ENCODE measurements around the gene TBCB. TPM values are rescaled to one million over a fixed set of nuclear protein-coding genes. Genes with fewer than 3 reads are reported as not detected.

TBCB gene
- total and polyA plus RNA-seq, 2 donors (not counting 3 experiments of a cell fraction or from before 2014, with no cell fraction given) = 178 to 363 TPM

- ChIA-PET POLR2A (no interaction called here), CTCF (interaction anchor here (1.3 kb wide), 1 partner anchor 25 kb away, joined by 3 read pairs; no protein-coding TSS in a partner anchor)
- no peaks in the 10 kb centered on the region for H4K20me1 ChIP-seq (replicated peaks; ENCODE audit: control insufficient read depth, extremely low read depth, insufficient read depth, low read length)
- no peaks in the 10 kb centered on the region for H3K9me1 ChIP-seq (replicated peaks; ENCODE audit: control insufficient read depth, extremely low read depth, insufficient read depth, low read length)
- FAIRE-seq (no peak), DNase-seq (ENCODE audit: low read depth, low spot score) (no peak)
- dilution Hi-C loops (cut with MboI; ENCODE audit: extremely low pct_ligation_motif_present, low sequenced_read_pairs) (no loop called here), intact Hi-C loops (cut with micrococcal nuclease) (no loop called here)
- H3K79me2 ChIP-seq (ENCODE audit: control insufficient read depth, insufficient read depth, low read length) = no peaks in the 10 kb centered on the region
- H2AFZ ChIP-seq (ENCODE audit: low read depth, low read length) = no peak overlapping the region
- TF ChIP-seq, protein P1, sequence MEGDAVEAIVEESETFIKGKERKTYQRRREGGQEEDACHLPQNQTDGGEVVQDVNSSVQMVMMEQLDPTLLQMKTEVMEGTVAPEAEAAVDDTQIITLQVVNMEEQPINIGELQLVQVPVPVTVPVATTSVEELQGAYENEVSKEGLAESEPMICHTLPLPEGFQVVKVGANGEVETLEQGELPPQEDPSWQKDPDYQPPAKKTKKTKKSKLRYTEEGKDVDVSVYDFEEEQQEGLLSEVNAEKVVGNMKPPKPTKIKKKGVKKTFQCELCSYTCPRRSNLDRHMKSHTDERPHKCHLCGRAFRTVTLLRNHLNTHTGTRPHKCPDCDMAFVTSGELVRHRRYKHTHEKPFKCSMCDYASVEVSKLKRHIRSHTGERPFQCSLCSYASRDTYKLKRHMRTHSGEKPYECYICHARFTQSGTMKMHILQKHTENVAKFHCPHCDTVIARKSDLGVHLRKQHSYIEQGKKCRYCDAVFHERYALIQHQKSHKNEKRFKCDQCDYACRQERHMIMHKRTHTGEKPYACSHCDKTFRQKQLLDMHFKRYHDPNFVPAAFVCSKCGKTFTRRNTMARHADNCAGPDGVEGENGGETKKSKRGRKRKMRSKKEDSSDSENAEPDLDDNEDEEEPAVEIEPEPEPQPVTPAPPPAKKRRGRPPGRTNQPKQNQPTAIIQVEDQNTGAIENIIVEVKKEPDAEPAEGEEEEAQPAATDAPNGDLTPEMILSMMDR (IDR thresholded peaks at IDR 0.05; ENCODE audit: extremely low read depth in 1 of 2, insufficient read depth in 1 of 2, low read depth in 1 of 2, low read length in 2 of 2) = no peak
- TF ChIP-seq JUN (IDR thresholded peaks at IDR 0.05; ENCODE audit: borderline replicate concordance, insufficient read depth, insufficient read length, low read depth) = no peak
- TF ChIP-seq EZH2 (IDR thresholded peaks at IDR 0.05; ENCODE audit: borderline replicate concordance, low read depth, low read length, severe bottlenecking) = no peak
- no peak for TF ChIP-seq FOS (IDR thresholded peaks at IDR 0.05; ENCODE audit: borderline replicate concordance, insufficient read depth, low read length)
- TF ChIP-seq, protein P2, sequence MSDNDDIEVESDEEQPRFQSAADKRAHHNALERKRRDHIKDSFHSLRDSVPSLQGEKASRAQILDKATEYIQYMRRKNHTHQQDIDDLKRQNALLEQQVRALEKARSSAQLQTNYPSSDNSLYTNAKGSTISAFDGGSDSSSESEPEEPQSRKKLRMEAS (IDR thresholded peaks at IDR 0.05; ENCODE audit: insufficient read depth, insufficient read length) = no peak
- TF ChIP-seq MYC (IDR thresholded peaks at IDR 0.05; ENCODE audit: low read depth, low read length) = no peak
- no peak for TF ChIP-seq POLR2A (IDR thresholded peaks at IDR 0.05; ENCODE audit: low read depth, low read length)
- no peak for TF ChIP-seq GATA2 (IDR thresholded peaks at IDR 0.05; ENCODE audit: insufficient read depth, insufficient read length, low read depth, low read length)
- no peak for TF ChIP-seq POLR2AphosphoS5 (IDR thresholded peaks at IDR 0.05; ENCODE audit: insufficient read depth, low read depth, low read length)
- H3K36me3 ChIP-seq (ENCODE audit: control insufficient read depth in 2 of 2, extremely low read depth in 1 of 2, insufficient read depth in 2 of 2, low read length in 2 of 2) = peaks cover 3 to 9% of the 10 kb centered on the region in 2 experiments
- H3K9ac ChIP-seq (replicated peaks; ENCODE audit: extremely low read depth, insufficient read depth, low read length) = no peak overlapping the region
- no peaks in the 10 kb centered on the region for H3K27me3 ChIP-seq (ENCODE audit: control insufficient read depth in 2 of 2, insufficient read depth in 2 of 2, low read length in 2 of 2)
- H3K9me3 ChIP-seq (replicated peaks; ENCODE audit: control insufficient read depth, insufficient read depth, low read length) = no peaks in the 10 kb centered on the region
- no peak overlapping the region for H3K4me2 ChIP-seq (ENCODE audit: insufficient read depth, low read length)
- no peaks in the 10 kb centered on the region for H3K4me1 ChIP-seq (ENCODE audit: control insufficient read depth, extremely low read depth, insufficient read depth, low read length)
- no TSS peak for BruUV-seq (replicated peaks)
- no peak overlapping the region for H3K4me3 ChIP-seq (replicated peaks in 1 of 3; ENCODE audit: insufficient read depth in 1 of 3, low read depth in 1 of 3, low read length in 3 of 3)
- H3K27ac ChIP-seq (ENCODE audit: insufficient read depth, low read depth, low read length) = no peak overlapping the region
These were observed 11.3 kb upstream of the TBCB start for GRCh38 chr19:36103842-36104552.

Measured in endothelial cell of umbilical vein (primary cell).